Uterus (tissue), 2 donors: ENCODE data around the gene CLDN20.

ENCODE experiments used
- CTCF ChIP-seq, 4 experiments: fragments of 200-600 bp in 2 of 4; fragments of 450-650 bp in 2 of 4; sonication (generic) in 2 of 4; IDR thresholded peaks; one replicate each; pipeline ENCODE4 v1.5.1; 2016 to 2019; ENCODE audit warnings: antibody characterized with exemption in 4 of 4, mild to moderate bottlenecking in 2 of 4, moderate library complexity in 1 of 4
- POLR2A ChIP-seq, 2 donors: fragments of 450-650 bp; IDR thresholded peaks; one replicate each; pipeline ENCODE4 v1.6.1; 2016; ENCODE audit warnings: antibody characterized with exemption in 2 of 2, mild to moderate bottlenecking in 1 of 2, moderate library complexity in 1 of 2

GRCh38 chr6:155290491-155290890 is 26.7 kb downstream of the CLDN20 start:
- no peak for TF ChIP-seq CTCF (IDR thresholded peaks at IDR 0.05)
- TF ChIP-seq POLR2A (IDR thresholded peaks at IDR 0.05), result no peak
